ENCODE data around the gene KCTD17. TPM values are rescaled to one million over a fixed set of nuclear protein-coding genes. Genes with fewer than 3 reads are reported as not detected.

Gene KCTD17
- polyA plus RNA-seq, 2 of the 4 experiments (the other 2 are of a cell fraction) = 18.7 to 37.1 TPM

DNA sequence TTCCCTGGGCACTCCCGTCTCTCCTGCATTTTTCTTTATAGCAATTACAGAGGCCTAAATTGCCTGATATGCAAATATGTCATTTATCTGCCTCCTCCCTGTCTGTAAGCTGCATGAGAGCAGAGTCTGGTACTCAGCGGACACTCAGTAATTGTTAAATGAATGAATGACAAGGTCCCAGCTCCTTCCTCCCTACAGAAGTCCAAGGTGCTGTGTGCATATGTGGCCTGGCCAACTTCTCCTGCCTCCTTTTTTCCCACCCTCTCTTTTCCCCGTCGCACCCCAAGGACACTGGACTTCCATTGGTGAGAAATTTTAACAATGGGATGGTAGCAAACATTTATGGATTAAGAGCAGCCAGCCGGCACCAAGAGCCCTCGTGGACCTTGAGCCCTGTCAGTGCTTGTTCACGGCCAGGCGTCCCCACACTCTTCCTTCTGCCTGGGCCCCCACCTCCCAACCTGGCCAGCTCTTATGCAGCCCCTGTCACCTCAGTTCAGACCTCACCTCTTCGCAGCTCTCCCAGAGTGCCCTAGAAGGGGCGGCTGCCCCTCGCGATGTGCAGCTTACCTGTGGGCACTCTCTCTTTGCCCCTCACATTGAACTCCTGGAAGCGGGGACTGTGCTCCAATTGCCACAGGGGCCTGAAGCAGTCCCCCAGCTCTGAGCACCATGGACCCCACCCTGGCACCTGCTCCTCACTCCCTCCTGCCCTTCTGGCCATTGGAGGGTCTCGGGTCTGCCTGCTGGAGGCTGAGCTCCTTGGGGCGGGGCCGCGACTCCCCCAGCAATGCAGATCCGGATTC, 56.5 kb downstream of the KCTD17 start (continued):
- TF ChIP-seq, protein P1, sequence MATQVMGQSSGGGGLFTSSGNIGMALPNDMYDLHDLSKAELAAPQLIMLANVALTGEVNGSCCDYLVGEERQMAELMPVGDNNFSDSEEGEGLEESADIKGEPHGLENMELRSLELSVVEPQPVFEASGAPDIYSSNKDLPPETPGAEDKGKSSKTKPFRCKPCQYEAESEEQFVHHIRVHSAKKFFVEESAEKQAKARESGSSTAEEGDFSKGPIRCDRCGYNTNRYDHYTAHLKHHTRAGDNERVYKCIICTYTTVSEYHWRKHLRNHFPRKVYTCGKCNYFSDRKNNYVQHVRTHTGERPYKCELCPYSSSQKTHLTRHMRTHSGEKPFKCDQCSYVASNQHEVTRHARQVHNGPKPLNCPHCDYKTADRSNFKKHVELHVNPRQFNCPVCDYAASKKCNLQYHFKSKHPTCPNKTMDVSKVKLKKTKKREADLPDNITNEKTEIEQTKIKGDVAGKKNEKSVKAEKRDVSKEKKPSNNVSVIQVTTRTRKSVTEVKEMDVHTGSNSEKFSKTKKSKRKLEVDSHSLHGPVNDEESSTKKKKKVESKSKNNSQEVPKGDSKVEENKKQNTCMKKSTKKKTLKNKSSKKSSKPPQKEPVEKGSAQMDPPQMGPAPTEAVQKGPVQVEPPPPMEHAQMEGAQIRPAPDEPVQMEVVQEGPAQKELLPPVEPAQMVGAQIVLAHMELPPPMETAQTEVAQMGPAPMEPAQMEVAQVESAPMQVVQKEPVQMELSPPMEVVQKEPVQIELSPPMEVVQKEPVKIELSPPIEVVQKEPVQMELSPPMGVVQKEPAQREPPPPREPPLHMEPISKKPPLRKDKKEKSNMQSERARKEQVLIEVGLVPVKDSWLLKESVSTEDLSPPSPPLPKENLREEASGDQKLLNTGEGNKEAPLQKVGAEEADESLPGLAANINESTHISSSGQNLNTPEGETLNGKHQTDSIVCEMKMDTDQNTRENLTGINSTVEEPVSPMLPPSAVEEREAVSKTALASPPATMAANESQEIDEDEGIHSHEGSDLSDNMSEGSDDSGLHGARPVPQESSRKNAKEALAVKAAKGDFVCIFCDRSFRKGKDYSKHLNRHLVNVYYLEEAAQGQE (IDR thresholded peaks at IDR 0.05) = no peak

DNA sequence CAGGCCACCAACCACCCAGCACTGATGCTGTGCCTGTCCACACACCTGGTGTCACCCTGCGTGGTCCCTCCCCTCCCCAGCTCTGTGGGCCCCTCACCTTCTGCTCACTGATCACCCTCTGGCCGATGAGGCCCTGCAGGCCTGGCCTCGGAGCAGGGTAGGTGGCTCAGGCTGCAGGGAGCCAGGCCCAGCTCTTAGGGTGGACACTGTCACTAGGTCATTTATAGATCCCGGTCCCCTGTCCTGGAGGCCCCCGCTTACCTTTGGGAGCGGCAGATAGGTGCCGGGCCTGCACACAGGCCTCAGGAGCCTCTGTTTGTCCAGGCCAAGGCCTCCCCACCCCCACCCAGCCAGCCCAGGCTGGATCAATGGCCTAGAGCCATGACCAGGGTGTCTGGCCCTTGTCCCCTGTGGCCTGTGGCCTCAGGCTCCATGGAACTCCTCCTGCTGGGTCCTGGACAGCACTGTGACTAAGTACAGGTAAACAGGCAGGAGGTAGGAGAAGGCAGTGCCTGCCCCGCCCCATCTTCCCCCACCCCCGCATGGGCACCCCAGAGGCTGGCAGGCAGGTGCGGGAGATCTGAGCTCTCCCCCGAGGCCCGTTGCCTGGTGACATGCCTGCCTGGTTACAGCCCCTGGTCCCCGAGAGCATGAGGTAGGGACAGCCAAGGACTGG, 57.8 kb downstream of the KCTD17 start, which contains the start of gene TMPRSS6:
Gene TMPRSS6 (minus strand): TSS at position 472 of the 676 bp plus-strand sequence. CDS start 6,296 bp downstream, outside the sequence.
- ATAC-seq (no peak), FAIRE-seq (no peak)
- WGBS (ENCODE audit: missing lambda C conversion rate) = no CpG with 5 or more reads among the region's 13 CpGs

DNA sequence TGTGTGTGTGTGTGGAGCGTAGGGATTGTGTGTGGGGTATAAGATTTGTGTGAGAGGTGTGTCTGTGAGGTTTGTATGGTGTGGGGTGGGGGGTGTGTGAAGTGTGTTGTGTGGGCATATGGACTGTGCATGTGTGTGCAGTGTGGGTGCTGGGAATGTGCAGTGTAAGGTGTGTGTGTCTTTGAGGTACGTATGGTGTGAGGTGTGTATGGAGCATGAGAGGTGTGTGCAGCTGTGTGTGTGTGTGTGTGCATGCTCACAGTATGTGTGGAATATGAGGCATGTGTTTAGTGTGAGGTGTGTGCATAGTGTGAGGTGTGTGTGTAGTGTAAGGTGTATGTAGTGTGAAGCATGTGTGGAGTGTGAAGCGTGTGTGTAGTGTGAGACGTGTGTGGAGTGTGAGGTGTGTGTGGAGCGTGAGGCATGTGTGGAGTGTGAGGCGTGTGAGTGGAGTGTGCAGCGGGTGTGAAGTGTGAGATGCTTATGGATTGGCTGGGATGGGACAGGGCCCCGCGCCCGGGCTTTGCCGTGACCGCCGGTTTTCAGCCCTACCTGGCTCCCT, 59.7 kb downstream of the KCTD17 start:
- no peaks in the 10 kb centered on the region for H3K9me3 ChIP-seq
- ATAC-seq (no peak), DNase-seq (ENCODE audit: low read depth in 1 of 2, low spot score in 1 of 2) (no peak), FAIRE-seq (no peak)
- no peak overlapping the region for H3K4me2 ChIP-seq
- H3K4me3 ChIP-seq = no peak overlapping the region
- no peak overlapping the region for H3K27ac ChIP-seq
- POLR2A ChIA-PET = no interaction called here
- H3K4me1 ChIP-seq = no peaks in the 10 kb centered on the region
- no peak for TF ChIP-seq ZNF302 (CRISPR knock-in tag; IDR thresholded peaks at IDR 0.05)
- TF ChIP-seq, protein P2, sequence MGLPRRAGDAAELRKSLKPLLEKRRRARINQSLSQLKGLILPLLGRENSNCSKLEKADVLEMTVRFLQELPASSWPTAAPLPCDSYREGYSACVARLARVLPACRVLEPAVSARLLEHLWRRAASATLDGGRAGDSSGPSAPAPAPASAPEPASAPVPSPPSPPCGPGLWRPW (IDR thresholded peaks at IDR 0.05) = no peak
- no peak for TF ChIP-seq ZC3H11A (IDR thresholded peaks at IDR 0.05)
- no peak for TF ChIP-seq RARB (CRISPR knock-in tag; IDR thresholded peaks at IDR 0.05)
- TF ChIP-seq EHMT2 (IDR thresholded peaks at IDR 0.05; ENCODE audit: low read depth) = no peak
- TF ChIP-seq NR3C1 (IDR thresholded peaks at IDR 0.05) = no peak
- TF ChIP-seq ZSCAN20 (CRISPR knock-in tag; IDR thresholded peaks at IDR 0.05) = no peak
- no peak for TF ChIP-seq RCOR1 (IDR thresholded peaks at IDR 0.05; ENCODE audit: low read depth, low read length)
- TF ChIP-seq, protein P3, sequence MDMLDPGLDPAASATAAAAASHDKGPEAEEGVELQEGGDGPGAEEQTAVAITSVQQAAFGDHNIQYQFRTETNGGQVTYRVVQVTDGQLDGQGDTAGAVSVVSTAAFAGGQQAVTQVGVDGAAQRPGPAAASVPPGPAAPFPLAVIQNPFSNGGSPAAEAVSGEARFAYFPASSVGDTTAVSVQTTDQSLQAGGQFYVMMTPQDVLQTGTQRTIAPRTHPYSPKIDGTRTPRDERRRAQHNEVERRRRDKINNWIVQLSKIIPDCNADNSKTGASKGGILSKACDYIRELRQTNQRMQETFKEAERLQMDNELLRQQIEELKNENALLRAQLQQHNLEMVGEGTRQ (IDR thresholded peaks at IDR 0.05) = no peak
- TF ChIP-seq, protein P4, sequence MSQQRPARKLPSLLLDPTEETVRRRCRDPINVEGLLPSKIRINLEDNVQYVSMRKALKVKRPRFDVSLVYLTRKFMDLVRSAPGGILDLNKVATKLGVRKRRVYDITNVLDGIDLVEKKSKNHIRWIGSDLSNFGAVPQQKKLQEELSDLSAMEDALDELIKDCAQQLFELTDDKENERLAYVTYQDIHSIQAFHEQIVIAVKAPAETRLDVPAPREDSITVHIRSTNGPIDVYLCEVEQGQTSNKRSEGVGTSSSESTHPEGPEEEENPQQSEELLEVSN (IDR thresholded peaks at IDR 0.05; ENCODE audit: borderline replicate concordance, low read depth) = no peak
- no peak for TF ChIP-seq GATA3 (IDR thresholded peaks at IDR 0.05; ENCODE audit: borderline replicate concordance)
- TF ChIP-seq CEBPB (IDR thresholded peaks at IDR 0.05) = no peak
- no peak for TF ChIP-seq HEYL (CRISPR knock-in tag; IDR thresholded peaks at IDR 0.05)
- no peak for TF ChIP-seq POLR2A (IDR thresholded peaks at IDR 0.05; ENCODE audit: low read length)
- TF ChIP-seq TP53 (CRISPR knock-in tag; IDR thresholded peaks at IDR 0.05) = no peak
- no peak for TF ChIP-seq RFX5 (IDR thresholded peaks at IDR 0.05)
- CTCF ChIA-PET = no interaction called here
- whole genome bisulfite sequencing (ENCODE audit: missing lambda C conversion rate) = 87% methylated on average over 13 of the region's 13 CpGs

More for the DNA sequence above, 57.8 kb downstream of the KCTD17 start, which contains the start of gene TMPRSS6:
- TF ChIP-seq KDM5A (IDR thresholded peaks at IDR 0.05) (no peak), SREBF2 (IDR thresholded peaks at IDR 0.05) (no peak), HOXB5 (CRISPR knock-in tag; IDR thresholded peaks at IDR 0.05) (no peak), ESRRA (IDR thresholded peaks at IDR 0.05; ENCODE audit: borderline replicate concordance, low read length) (no peak), EHMT2 (IDR thresholded peaks at IDR 0.05; ENCODE audit: low read depth) (no peak), HOXB13 (CRISPR knock-in tag; IDR thresholded peaks at IDR 0.05; ENCODE audit: low read depth) (no peak)
- Histone ChIP-seq H3K4me2 (no peak within 1 kb of the TSS), H3K27ac (no peak within 1 kb of the TSS), H3K9me3 (no peaks in the 10 kb centered on the region), H3K4me1 (no peaks in the 10 kb centered on the region), H3K4me3 (no peak within 1 kb of the TSS)
- DNase-seq (ENCODE audit: low read depth in 1 of 2, low spot score in 1 of 2) = no peak
- ChIA-PET CTCF (interaction anchor here (1.2 to 1.4 kb wide), 2 partner anchors 11 to 18 kb away, joined by 4 read pairs; no protein-coding TSS in a partner anchor), POLR2A (no interaction called here)

Data from A549 (cell line).